Measurements from ENCODE around the gene BRME1.

GRCh38 chr19:13894552-13894951 is 11.4 kb downstream of the BRME1 start:
- no peak for TF ChIP-seq CTCF (conservative IDR thresholded peaks at IDR 0.05; ENCODE audit: low read length)
- TF ChIP-seq EZH2phosphoT487 (IDR thresholded peaks at IDR 0.05; ENCODE audit: borderline replicate concordance), result no peak

Measured in Loucy (cell line).